HepG2 (cell line): Measurements from ENCODE around the gene SIK3. TPM values are rescaled to one million over a fixed set of nuclear protein-coding genes. Genes with fewer than 3 reads are reported as not detected.

Source experiments
- BCL6 ChIP-seq: IDR thresholded peaks from 2 replicates; pipeline ENCODE4 v1.6.1; 2016; ENCODE audit warnings: missing genetic modification reagents, missing compliant biosample characterization
- CEBPG ChIP-seq: IDR thresholded peaks from 2 replicates; pipeline ENCODE4 v1.6.1; 2016
- FIP1L1 ChIP-seq: fragments of 200-400 bp; formaldehyde crosslinking; IDR thresholded peaks from 2 replicates; pipeline ENCODE4 v1.6.1; 2018; ENCODE audit warnings: low read depth, mild to moderate bottlenecking, low read length, moderate library complexity, borderline replicate concordance; ENCODE audit not compliant: insufficient read depth
- FOXA1 ChIP-seq, 2 experiments: fragments of 450-650 bp in 1 of 2; sonication (generic) in 1 of 2; formaldehyde crosslinking in 1 of 2; IDR thresholded peaks; 2 replicates each; pipeline versions ENCODE4 v1.4.0 to v1.6.1; 2016 to 2020; ENCODE audit warnings: missing genetic modification reagents in 1 of 2
- FOXA3 ChIP-seq: IDR thresholded peaks from 2 replicates; pipeline ENCODE4 v1.6.1; 2016; ENCODE audit warnings: missing genetic modification reagents, missing compliant biosample characterization
- FOXJ3 ChIP-seq: sonication (generic); formaldehyde crosslinking; IDR thresholded peaks from 2 replicates; pipeline ENCODE4 v1.4.0; 2020; ENCODE audit warnings: missing genetic modification reagents, mild to moderate bottlenecking, borderline replicate concordance
- FOXO1 ChIP-seq: sonication (generic); formaldehyde crosslinking; IDR thresholded peaks from 2 replicates; pipeline ENCODE4 v1.4.0; 2020; ENCODE audit warnings: missing genetic modification reagents
- GABPA ChIP-seq, 2 experiments: IDR thresholded peaks; 2 replicates each; pipeline ENCODE4 v1.6.1; 2011 to 2016; ENCODE audit warnings: low read depth in 2 of 2, low read length in 1 of 2, missing biosample characterization in 1 of 2, missing genetic modification characterization in 1 of 2
- GABPB1 ChIP-seq: IDR thresholded peaks from 2 replicates; pipeline ENCODE4 v1.6.1; 2016; ENCODE audit warnings: mild to moderate bottlenecking, missing genetic modification reagents, moderate library complexity, missing compliant biosample characterization
- GFI1 ChIP-seq: sonication (generic); formaldehyde crosslinking; IDR thresholded peaks from 2 replicates; pipeline ENCODE4 v1.5.0; 2020; ENCODE audit warnings: missing genetic modification reagents, mild to moderate bottlenecking, borderline replicate concordance
- HOXA3 ChIP-seq: sonication (generic); formaldehyde crosslinking; IDR thresholded peaks from 2 replicates; pipeline ENCODE4 v1.5.0; 2020; ENCODE audit warnings: missing genetic modification reagents
- JUND ChIP-seq: sonication (generic); formaldehyde crosslinking; IDR thresholded peaks from 2 replicates; pipeline ENCODE4 v1.8.0; 2022; ENCODE audit warnings: mild to moderate bottlenecking, missing genetic modification reagents
- KAT8 ChIP-seq: IDR thresholded peaks from 2 replicates; pipeline ENCODE4 v1.6.1; 2016; ENCODE audit warnings: missing genetic modification reagents, missing compliant biosample characterization
- MED1 ChIP-seq: sonication (generic); formaldehyde crosslinking; IDR thresholded peaks from 2 replicates; pipeline ENCODE4 v1.4.0; 2020; ENCODE audit warnings: missing genetic modification reagents
- NFIC ChIP-seq: IDR thresholded peaks from 2 replicates; pipeline ENCODE4 v1.6.1; 2012; ENCODE audit warnings: mild to moderate bottlenecking, low read length, inconsistent platforms
- NFKBIZ ChIP-seq: IDR thresholded peaks from 2 replicates; pipeline ENCODE4 v1.6.1; 2018; ENCODE audit warnings: missing genetic modification reagents, missing compliant biosample characterization
- NR0B2 ChIP-seq: sonication (generic); formaldehyde crosslinking; IDR thresholded peaks from 2 replicates; pipeline ENCODE4 v1.4.0; 2020; ENCODE audit warnings: mild to moderate bottlenecking, missing genetic modification reagents
- NR2F6 ChIP-seq, 2 experiments: IDR thresholded peaks; 2 replicates each; pipeline ENCODE4 v1.6.1; 2016; ENCODE audit warnings: antibody characterized with exemption in 1 of 2, mild to moderate bottlenecking in 1 of 2
- PPARG ChIP-seq: conservative IDR thresholded peaks from 2 replicates; pipeline ENCODE4 v1.6.1; 2016; ENCODE audit warnings: missing biosample characterization, missing genetic modification reagents
- SATB2 ChIP-seq: sonication (generic); formaldehyde crosslinking; IDR thresholded peaks from 2 replicates; pipeline ENCODE4 v1.5.0; 2020; ENCODE audit warnings: missing genetic modification reagents
- SMARCE1 ChIP-seq: fragments of 450-650 bp; IDR thresholded peaks from 2 replicates; pipeline ENCODE4 v1.6.1; 2017; ENCODE audit warnings: borderline replicate concordance
- SOX13 ChIP-seq, 3 experiments: fragments of 450-650 bp in 1 of 3; sonication (generic) in 1 of 3; formaldehyde crosslinking in 1 of 3; IDR thresholded peaks in 2 of 3; conservative IDR thresholded peaks in 1 of 3; 2 replicates each; pipeline versions ENCODE4 v1.5.0 to v1.6.1; 2016 to 2020; ENCODE audit warnings: antibody characterized with exemption in 1 of 3, mild to moderate bottlenecking in 1 of 3, missing compliant biosample characterization in 1 of 3, missing genetic modification reagents in 1 of 3, moderate library complexity in 1 of 3
- STAT5B ChIP-seq: sonication (generic); formaldehyde crosslinking; IDR thresholded peaks from 2 replicates; pipeline ENCODE4 v1.4.0; 2020; ENCODE audit warnings: missing genetic modification reagents
- ZBTB37 ChIP-seq: sonication (generic); formaldehyde crosslinking; IDR thresholded peaks from 2 replicates; pipeline ENCODE4 v1.4.0; 2020; ENCODE audit warnings: mild to moderate bottlenecking, missing genetic modification reagents
- ZNF343 ChIP-seq: sonication (generic); formaldehyde crosslinking; IDR thresholded peaks from 2 replicates; pipeline ENCODE4 v1.4.0; 2020; ENCODE audit warnings: mild to moderate bottlenecking, missing genetic modification reagents
- ZNF414 ChIP-seq: sonication (generic); formaldehyde crosslinking; IDR thresholded peaks from 2 replicates; pipeline ENCODE4 v1.5.0; 2020; ENCODE audit warnings: missing genetic modification reagents
- ZNF644 ChIP-seq: IDR thresholded peaks from 2 replicates; pipeline ENCODE4 v1.6.1; 2016; ENCODE audit warnings: low read depth
- ZUFSP ChIP-seq: sonication (generic); formaldehyde crosslinking; IDR thresholded peaks from 2 replicates; pipeline ENCODE4 v1.9.0; 2021; ENCODE audit warnings: missing genetic modification reagents, mild to moderate bottlenecking, borderline replicate concordance
- polyA plus RNA-seq, 8 experiments: library from polyadenylated mRNA; depleted of rRNA in 3 of 8; stranded (reverse) in 7 of 8; unstranded in 1 of 8; fragments of >200 nt; fragmentation: Illumina TruSeq in 4 of 8; extraction: Trizol in 4 of 8; gene quantifications; 2 replicates each; pipeline versions ENCODE4 v1.2.1 to v1.2.3, GENCODE V29; 2011 to 2016; ENCODE audit warnings: low read depth in 4 of 8, missing spikeins in 1 of 8, mixed read lengths in 1 of 8; ENCODE audit not compliant: insufficient read depth in 1 of 8
- total RNA-seq, 5 experiments: library from RNA; depleted of rRNA; stranded (reverse); fragments of >200 nt; fragmentation: Illumina TruSeq; extraction: Trizol; gene quantifications; 2 replicates each; pipeline ENCODE4 v1.2.3, GENCODE V29; 2016; ENCODE audit warnings: low read depth in 1 of 5

The SIK3 gene
- total and polyA plus RNA-seq, 2 of the 13 experiments (the other 11 are each of a cell fraction or from before 2014, with no cell fraction given) = 5.7 to 9.8 TPM

- TF ChIP-seq ZBTB37 (CRISPR knock-in tag) (0 out of 2 replicates have a peak, but pooled peaks have one; percentile 28), HOXA3 (CRISPR knock-in tag) (0 out of 2 replicates have a peak, but pooled peaks have one; percentile 24), CEBPG (peak; percentile 12; the same call in 1 of the 2 replicates), ZNF644 (CRISPR knock-in tag) (peak; percentile 35; the same call in 1 of the 2 replicates), ZNF343 (CRISPR knock-in tag) (no peak), NFIC (peak; percentile 74), FOXA3 (peak; percentile 72), PPARG (CRISPR knock-in tag) (0 out of 2 replicates have a peak, but pooled peaks have one; percentile 39), FOXO1 (CRISPR knock-in tag) (0 out of 2 replicates have a peak, but pooled peaks have one; percentile 18), NFKBIZ (CRISPR knock-in tag) (no peak), FIP1L1 (no peak), KAT8 (CRISPR knock-in tag) (0 out of 2 replicates have a peak, but pooled peaks have one; percentile 29), STAT5B (CRISPR knock-in tag) (no peak), SATB2 (CRISPR knock-in tag) (0 out of 2 replicates have a peak, but pooled peaks have one; percentile 35), JUND (CRISPR knock-in tag) (no peak), GFI1 (CRISPR knock-in tag) (0 out of 2 replicates have a peak, but pooled peaks have one; percentile 41), BCL6 (CRISPR knock-in tag) (peak; percentile 76), GABPA (IDR thresholded peaks at IDR 0.05; ENCODE audit: low read depth, low read length) (no peak), GABPA (CRISPR knock-in tag; IDR thresholded peaks at IDR 0.05; ENCODE audit: low read depth) (no peak), MED1 (CRISPR knock-in tag) (no peak), ZUFSP (no peak), FOXJ3 (CRISPR knock-in tag) (peak; percentile 57; the same call in 1 of the 2 replicates), NR0B2 (CRISPR knock-in tag) (no peak), FOXA1 (IDR thresholded peaks at IDR 0.05) (no peak), FOXA1 (CRISPR knock-in tag; IDR thresholded peaks at IDR 0.05) (peak; percentile 49; the same call in 1 of the 2 replicates), SOX13 (IDR thresholded peaks at IDR 0.05) (no peak), SOX13 (CRISPR knock-in tag; conservative IDR thresholded peaks at IDR 0.05 in 1 of 2, IDR thresholded peaks at IDR 0.05 in 1 of 2) (peak in 1 of 2 experiments; percentile 81; a peak in 2 of 4 replicates), GABPB1 (CRISPR knock-in tag) (no peak), SMARCE1 (no peak), NR2F6 (IDR thresholded peaks at IDR 0.05) (peak; percentile 82), NR2F6 (CRISPR knock-in tag; IDR thresholded peaks at IDR 0.05) (peak; percentile 73), ZNF414 (no peak)
Observed at GRCh38 chr11:117071344-117071787, 26.9 kb downstream of the SIK3 start (continued).
